Measurements from ENCODE around the gene TAPBP. TPM values are rescaled to one million over a fixed set of nuclear protein-coding genes. Genes with fewer than 3 reads are reported as not detected.
A peak's percentile ranks its signal among the peaks of the same experiment; 100 is the strongest.

The TAPBP gene
- total and polyA plus RNA-seq, 9 of the 15 experiments (the other 6 are each of a cell fraction or from before 2014, with no cell fraction given), result 5.6 to 74.0 (median 22.3) TPM

GRCh38 chr6:33272275-33273128, 41.4 kb downstream of the TAPBP start (continued):
- TF ChIP-seq MLLT1 (IDR thresholded peaks at IDR 0.05) (peak in 1 of 2 experiments; percentile 31; a peak in 3 of 4 replicates), ZBTB7A (IDR thresholded peaks at IDR 0.05; ENCODE audit: borderline replicate concordance, control insufficient read depth, low read depth, low read length) (no peak), MTA2 (IDR thresholded peaks at IDR 0.05; ENCODE audit: low read depth) (no peak), CTCFL (IDR thresholded peaks at IDR 0.05; ENCODE audit: borderline replicate concordance, insufficient read depth, low read depth, low read length, poor library complexity, severe bottlenecking) (no peak), ELK1 (CRISPR knock-in tag; IDR thresholded peaks at IDR 0.05) (no peak), ZNF740 (CRISPR knock-in tag; IDR thresholded peaks at IDR 0.05) (no peak), ZNF740 (tag; IDR thresholded peaks at IDR 0.05) (no peak), JUN (IDR thresholded peaks at IDR 0.05; ENCODE audit: borderline replicate concordance, low read depth, low read length) (no peak), JUN (CRISPR knock-in tag; IDR thresholded peaks at IDR 0.05; ENCODE audit: borderline replicate concordance) (no peak), GTF2A2 (tag; IDR thresholded peaks at IDR 0.05) (peak; percentile 31; the same call in 1 of the 2 replicates), CREB3 (tag; conservative IDR thresholded peaks at IDR 0.05; ENCODE audit: low read depth) (no peak), MBD2 (IDR thresholded peaks at IDR 0.05; ENCODE audit: borderline replicate concordance, low read depth) (no peak; the same call in 1 of the 2 replicates), NR4A1 (CRISPR knock-in tag; IDR thresholded peaks at IDR 0.05) (0 out of 2 replicates have a peak, but pooled peaks have one; percentile 8), NR4A1 (tag; IDR thresholded peaks at IDR 0.05) (no peak), POLR2B (IDR thresholded peaks at IDR 0.05; ENCODE audit: low read depth, partially characterized antibody) (no peak), TCF15 (CRISPR knock-in tag; IDR thresholded peaks at IDR 0.05) (no peak), ZNF239 (CRISPR knock-in tag; IDR thresholded peaks at IDR 0.05) (no peak), ZFP1 (CRISPR knock-in tag; IDR thresholded peaks at IDR 0.05) (no peak), ARHGAP35 (IDR thresholded peaks at IDR 0.05; ENCODE audit: partially characterized antibody) (no peak)

All from K562 (cell line).